GM12878 (cell line): ENCODE data around the gene SIRT7. TPM values are rescaled to one million over a fixed set of nuclear protein-coding genes. Genes with fewer than 3 reads are reported as not detected.

Experiments
- ATAC-seq: fragments of 200-7000 bp; cut with Tn5 transposase; 3 replicates; pipeline ENCODE4 v1.9.1; 2020; ENCODE audit warnings: mild to moderate bottlenecking, moderate library complexity
- BruUV-seq: library from RNA; stranded (reverse); fragments of 400-500 nt; replicated peaks from 2 replicates; lab custom pipeline; 2021; lab: Mats Ljungman, UMichigan
- CTCF ChIA-PET: fragments of 300-600 bp; sonication (Branson Sonifier 250); formaldehyde crosslinking; extraction: SDS; loops from one replicate; lab custom pipeline; 2021; ENCODE audit warnings: inconsistent platforms; lab: Yijun Ruan, JAX
- POLR2A ChIA-PET: fragments of 350-600 bp; formaldehyde crosslinking; extraction: SDS; loops from one replicate; lab custom pipeline; 2021; ENCODE audit warnings: inconsistent platforms; lab: Charles Lee
- RAD21 ChIA-PET: fragments of 300-600 bp; sonication (Branson Sonifier 250); formaldehyde crosslinking; loops from one replicate; lab custom pipeline; 2023; ENCODE audit warnings: antibody characterized with exemption; ENCODE audit not compliant: unreplicated experiment; lab: Charles Lee
- SMC1A ChIA-PET: fragments of 300-600 bp; sonication (Branson Sonifier 250); formaldehyde crosslinking; loops from one replicate; lab custom pipeline; 2023; ENCODE audit not compliant: unreplicated experiment, uncharacterized antibody; lab: Charles Lee
- DNase-seq: peaks from one replicate; pipeline ENCODE4 v3.0.0-alpha.2; 2011; ENCODE audit warnings: low read depth, low spot score
- FAIRE-seq: peaks from 3 replicates; lab custom pipeline; 2011; peaks lifted over from hg19 to GRCh38; lab: Jason Lieb, UNC
- H2AFZ ChIP-seq: 2 replicates; pipeline ENCODE4 v1.6.0; 2011; ENCODE audit warnings: low read depth, low read length, control low read depth; ENCODE audit not compliant: control insufficient read depth
- H3K27ac ChIP-seq: 2 replicates; pipeline ENCODE4 v1.5.1; 2011; ENCODE audit warnings: control low read depth; ENCODE audit not compliant: control insufficient read depth, insufficient read depth
- H3K27me3 ChIP-seq, 2 experiments: replicated peaks in 1 of 2; 2 replicates each; pipeline versions ENCODE4 v1.6.0 to v1.6.1; 2011; ENCODE audit warnings: low read length in 1 of 2; ENCODE audit not compliant: control insufficient read depth in 2 of 2, insufficient read depth in 2 of 2
- H3K36me3 ChIP-seq, 2 experiments: 2 replicates each; pipeline ENCODE4 v1.5.1; 2011; ENCODE audit warnings: low read length in 1 of 2; ENCODE audit not compliant: control insufficient read depth in 2 of 2, insufficient read depth in 2 of 2
- H3K4me1 ChIP-seq: 2 replicates; pipeline ENCODE4 v1.6.1; 2011; ENCODE audit warnings: mild to moderate bottlenecking, low read length, moderate library complexity, mixed read lengths; ENCODE audit not compliant: control insufficient read depth, insufficient read depth
- H3K4me2 ChIP-seq: 2 replicates; pipeline ENCODE4 v1.6.0; 2011; ENCODE audit warnings: control low read depth; ENCODE audit not compliant: control insufficient read depth, insufficient read depth
- H3K4me3 ChIP-seq: fragments of 200-600 bp; sonication (generic); 2 replicates; pipeline ENCODE4 v1.5.1; 2016
- H3K79me2 ChIP-seq: 2 replicates; pipeline ENCODE4 v1.6.0; 2011; ENCODE audit warnings: low read length; ENCODE audit not compliant: control insufficient read depth, insufficient read depth
- H3K9ac ChIP-seq: 2 replicates; pipeline ENCODE4 v1.8.0; 2011; ENCODE audit warnings: low read length, control low read depth, mixed read lengths; ENCODE audit not compliant: control insufficient read depth, insufficient read depth
- H3K9me3 ChIP-seq: replicated peaks from 3 replicates; pipeline ENCODE4 v1.5.1; 2011; ENCODE audit warnings: mild to moderate bottlenecking, low read length; ENCODE audit not compliant: control insufficient read depth, insufficient read depth
- H4K20me1 ChIP-seq: 2 replicates; pipeline ENCODE4 v1.6.0; 2011; ENCODE audit not compliant: control insufficient read depth, insufficient read depth
- BMI1 ChIP-seq: fragments of 450-650 bp; IDR thresholded peaks from 2 replicates; pipeline ENCODE4 v1.6.1; 2016; ENCODE audit warnings: mild to moderate bottlenecking, moderate library complexity, borderline replicate concordance
- MEF2A ChIP-seq: IDR thresholded peaks from 2 replicates; pipeline ENCODE4 v1.6.1; 2011; ENCODE audit warnings: low read depth, mild to moderate bottlenecking, low read length, moderate library complexity; ENCODE audit not compliant: insufficient read depth
- POLR2A ChIP-seq: IDR thresholded peaks from 2 replicates; pipeline ENCODE4 v1.6.1; 2011; ENCODE audit warnings: low read depth, mild to moderate bottlenecking, low read length
- POLR2AphosphoS2 ChIP-seq: IDR thresholded peaks from 2 replicates; pipeline ENCODE4 v1.6.1; 2011; ENCODE audit warnings: low read depth, mild to moderate bottlenecking, low read length, improper control_type of control experiment, moderate library complexity
- WGBS: methylation state at CpG from one replicate; pipeline ENCODE4 v1.1.6; 2016; ENCODE audit warnings: low lambda C conversion rate; ENCODE audit not compliant: insufficient replicate concordance, insufficient coverage; ENCODE audit errors: missing lambda C conversion rate; 5-methylcytosine and 5-hydroxymethylcytosine counted together
- in situ Hi-C: fragments of 300-500 bp; cut with MboI; formaldehyde crosslinking; loops from 9 replicates; pipeline ENCODE4 v1.14.3; 2018; ENCODE audit warnings: mixed read lengths
- intact Hi-C: fragments of 100-400 bp; cut with micrococcal nuclease; formaldehyde crosslinking; loops from one replicate; pipeline ENCODE4 v1.14.2; 2022; ENCODE audit not compliant: unreplicated experiment
- polyA plus RNA-seq, 11 experiments: library from polyadenylated mRNA; depleted of rRNA in 4 of 11; unstranded in 6 of 11; stranded (reverse) in 5 of 11; fragments of >200 nt; fragmentation: Nextera tagmentation in 4 of 11; fragmentation: Illumina TruSeq in 1 of 11; extraction: Ambion mirVana in 4 of 11; extraction: Trizol in 1 of 11; gene quantifications; 1 replicate in 1 of 11; 2 replicates in 10 of 11; pipeline versions ENCODE4 v1.2.1 to v1.2.3, GENCODE V29; 2011 to 2016; ENCODE audit warnings: inconsistent platforms in 2 of 11, missing spikeins in 2 of 11, low read depth in 1 of 11
- total RNA-seq, 4 experiments: library from RNA; depleted of rRNA in 3 of 4; stranded (reverse); fragments of >200 nt in 3 of 4; fragmentation: Illumina TruSeq in 1 of 4; extraction: Trizol in 1 of 4; gene quantifications; 2 replicates each; pipeline versions ENCODE4 v1.2.1 to v1.2.3, GENCODE V29; 2013 to 2021
- TF ChIP-seq, protein P1 (sequence below): fragments of 450-650 bp; formaldehyde crosslinking; IDR thresholded peaks from 2 replicates; pipeline ENCODE4 v1.5.0; 2022; ENCODE audit warnings: mild to moderate bottlenecking, missing genetic modification characterization

SIRT7 gene
- total and polyA plus RNA-seq, 10 of the 15 experiments (the other 5 are each of a cell fraction or from before 2014, with no cell fraction given): 1.2 to 56.2 (median 22.7) TPM

- BruUV-seq: no TSS peak
- 99% methylated on average over 5 of the region's 5 CpGs for WGBS
- H3K4me2 ChIP-seq: no peak overlapping the region
- ChIA-PET RAD21 (no interaction called here), CTCF (no interaction called here), SMC1A (no interaction called here), POLR2A (no interaction called here)
- H2AFZ ChIP-seq: no peak overlapping the region
- H3K9ac ChIP-seq: no peak overlapping the region
- intact Hi-C loops: no loop called here
- H3K27ac ChIP-seq: no peak overlapping the region
- in situ Hi-C loops: no loop called here
- H3K27me3 ChIP-seq: no peaks in the 10 kb centered on the region
- ATAC-seq (no peak), FAIRE-seq (no peak), DNase-seq (no peak)
- peaks cover 1 to 2% of the 10 kb centered on the region in 2 experiments; a peak in 1 of 4 replicates for H3K36me3 ChIP-seq
- H3K4me3 ChIP-seq: no peak overlapping the region
- no peaks in the 10 kb centered on the region for H3K4me1 ChIP-seq
- no peaks in the 10 kb centered on the region for H3K9me3 ChIP-seq
- H4K20me1 ChIP-seq: no peaks in the 10 kb centered on the region
- peaks cover 1% of the 10 kb centered on the region for H3K79me2 ChIP-seq
- no peak for TF ChIP-seq POLR2AphosphoS2
- TF ChIP-seq BMI1: no peak
- TF ChIP-seq, protein P1, sequence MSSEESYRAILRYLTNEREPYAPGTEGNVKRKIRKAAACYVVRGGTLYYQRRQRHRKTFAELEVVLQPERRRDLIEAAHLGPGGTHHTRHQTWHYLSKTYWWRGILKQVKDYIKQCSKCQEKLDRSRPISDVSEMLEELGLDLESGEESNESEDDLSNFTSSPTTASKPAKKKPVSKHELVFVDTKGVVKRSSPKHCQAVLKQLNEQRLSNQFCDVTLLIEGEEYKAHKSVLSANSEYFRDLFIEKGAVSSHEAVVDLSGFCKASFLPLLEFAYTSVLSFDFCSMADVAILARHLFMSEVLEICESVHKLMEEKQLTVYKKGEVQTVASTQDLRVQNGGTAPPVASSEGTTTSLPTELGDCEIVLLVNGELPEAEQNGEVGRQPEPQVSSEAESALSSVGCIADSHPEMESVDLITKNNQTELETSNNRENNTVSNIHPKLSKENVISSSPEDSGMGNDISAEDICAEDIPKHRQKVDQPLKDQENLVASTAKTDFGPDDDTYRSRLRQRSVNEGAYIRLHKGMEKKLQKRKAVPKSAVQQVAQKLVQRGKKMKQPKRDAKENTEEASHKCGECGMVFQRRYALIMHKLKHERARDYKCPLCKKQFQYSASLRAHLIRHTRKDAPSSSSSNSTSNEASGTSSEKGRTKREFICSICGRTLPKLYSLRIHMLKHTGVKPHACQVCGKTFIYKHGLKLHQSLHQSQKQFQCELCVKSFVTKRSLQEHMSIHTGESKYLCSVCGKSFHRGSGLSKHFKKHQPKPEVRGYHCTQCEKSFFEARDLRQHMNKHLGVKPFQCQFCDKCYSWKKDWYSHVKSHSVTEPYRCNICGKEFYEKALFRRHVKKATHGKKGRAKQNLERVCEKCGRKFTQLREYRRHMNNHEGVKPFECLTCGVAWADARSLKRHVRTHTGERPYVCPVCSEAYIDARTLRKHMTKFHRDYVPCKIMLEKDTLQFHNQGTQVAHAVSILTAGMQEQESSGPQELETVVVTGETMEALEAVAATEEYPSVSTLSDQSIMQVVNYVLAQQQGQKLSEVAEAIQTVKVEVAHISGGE (CRISPR knock-in tag): no peak
- no peak for TF ChIP-seq MEF2A
- 0 out of 2 replicates have a peak, but pooled peaks have one; percentile 38 for TF ChIP-seq POLR2A
Measured at GRCh38 chr17:81877569-81877968, 40.4 kb downstream of the SIRT7 start.
